ENCODE data around the gene CMYA5. TPM values are rescaled to one million over a fixed set of nuclear protein-coding genes. Genes with fewer than 3 reads are reported as not detected.

CMYA5 gene
- total RNA-seq (1,000 to 10,000 TPM in 5 of 9 donors, 100 to 1,000 TPM in 4; 760 to 2,421 (median 1,003) TPM), polyA plus RNA-seq (100 to 1,000 TPM; 279 to 425 TPM)
- long read RNA-seq, donor 1, partial matches to known transcripts = 280 of 572 reads
- long read RNA-seq, donor 1, other reads (novel, unspliced or antisense) = 292 of 572 reads
- long read RNA-seq, donor 2, partial matches to known transcripts = 675 of 1,000 reads
- long read RNA-seq, donor 2, other reads (novel, unspliced or antisense) = 325 of 1,000 reads
- long read RNA-seq, donor 3, partial matches to known transcripts = 203 of 450 reads
- long read RNA-seq, donor 3, other reads (novel, unspliced or antisense) = 247 of 450 reads

DNA sequence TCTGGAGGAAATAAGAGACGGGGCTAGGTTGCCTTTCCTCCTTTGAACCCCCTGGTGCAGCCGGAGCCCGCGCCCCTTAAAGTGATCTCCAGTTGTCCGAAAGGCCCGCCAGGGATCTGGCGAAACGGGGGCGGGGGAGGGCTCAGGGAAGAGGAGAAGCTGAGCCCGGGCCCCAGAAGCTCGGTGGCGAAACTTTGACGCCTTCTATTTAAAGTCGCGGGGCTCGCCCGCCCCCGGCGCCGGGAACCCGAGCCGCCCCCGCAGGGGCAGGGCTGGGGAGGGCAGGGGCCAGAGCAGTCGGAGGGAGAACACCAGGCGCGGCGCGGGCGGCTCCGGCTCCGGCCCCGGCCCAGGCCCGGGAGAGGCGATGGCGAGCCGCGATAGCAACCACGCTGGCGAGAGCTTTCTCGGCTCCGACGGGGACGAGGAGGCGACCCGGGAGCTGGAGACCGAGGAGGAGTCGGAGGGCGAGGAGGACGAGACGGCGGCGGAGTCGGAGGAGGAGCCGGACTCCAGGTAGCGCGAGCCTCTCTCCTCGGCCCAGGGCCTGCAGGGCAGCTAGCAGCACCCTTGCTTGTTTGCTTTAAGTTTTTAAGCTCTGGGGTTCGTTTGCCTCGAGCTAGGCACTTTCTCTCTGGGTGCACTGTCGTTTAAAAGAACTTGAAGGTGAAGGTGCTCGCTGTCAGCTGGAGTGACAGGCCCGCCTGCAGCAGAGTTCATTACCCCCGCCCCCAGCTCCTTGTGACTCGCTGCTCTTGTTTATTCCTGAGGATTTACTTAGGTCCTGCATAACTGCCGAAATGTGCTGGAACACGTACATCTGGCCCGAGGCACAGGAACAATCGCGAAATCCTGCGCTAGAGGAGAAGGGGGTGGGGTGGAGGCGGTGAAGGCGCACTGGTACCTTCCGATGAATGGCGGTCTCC lies at the start of gene CMYA5:
Gene CMYA5 (plus strand): TSS at position 296 of the 926 bp plus-strand sequence. CDS start 72 bp downstream, at position 368.
- H3K27ac ChIP-seq = peak within 1 kb of the TSS; percentile 84 to 99 (median 94)
- TF ChIP-seq POLR2A (IDR thresholded peaks at IDR 0.05) (peak; percentile 54 to 88), CTCF (IDR thresholded peaks at IDR 0.05) (no peak)
- H3K4me1 ChIP-seq = peaks cover 0 to 12% (median 4%) of the 10 kb centered on the region in 12 donors
- H3K4me3 ChIP-seq = peak within 1 kb of the TSS; percentile 40 to 76 (median 64)
- intact Hi-C loops (cut with DNase I) = loop anchor here in 6 of 10 donors (5.0 to 10.0 kb wide), 7 partner anchors 37 to 167 kb away; partner anchors contain the start of gene TENT2 (in 1 of the 6)
- DNase-seq (peak; percentile 60 to 84 (median 69)), ATAC-seq (peak; percentile 41 to 83 (median 70))
- peaks cover 0 to 30% (median 20%) of the 10 kb centered on the region in 9 donors for H3K36me3 ChIP-seq
- H3K27me3 ChIP-seq = no peaks in the 10 kb centered on the region
- WGBS, 4 donors = 14 to 26% (median 22%) methylated on average over 51 to 74 of the region's 74 CpGs
- no peaks in the 10 kb centered on the region for H3K9me3 ChIP-seq

- no peak for ATAC-seq
- peaks cover 0 to 21% (median 0%) of the 10 kb centered on the region in 12 donors for H3K4me1 ChIP-seq
- no peak for DNase-seq
- intact Hi-C loops (cut with DNase I) = no loop called here
- no peaks in the 10 kb centered on the region for H3K27me3 ChIP-seq
- no peaks in the 10 kb centered on the region for H3K9me3 ChIP-seq
- no peak for TF ChIP-seq POLR2A (IDR thresholded peaks at IDR 0.05)
- TF ChIP-seq CTCF (IDR thresholded peaks at IDR 0.05) = no peak
- no peak overlapping the region for H3K27ac ChIP-seq
- H3K36me3 ChIP-seq = peaks cover 0 to 95% (median 85%) of the 10 kb centered on the region in 9 donors
- 70 to 86% (median 74%) methylated on average over 4 of the region's 4 CpGs for WGBS, 4 donors
- H3K4me3 ChIP-seq = no peak overlapping the region
These were observed 49.0 kb upstream of the CMYA5 start for GRCh38 chr5:79640571-79641055.

DNA sequence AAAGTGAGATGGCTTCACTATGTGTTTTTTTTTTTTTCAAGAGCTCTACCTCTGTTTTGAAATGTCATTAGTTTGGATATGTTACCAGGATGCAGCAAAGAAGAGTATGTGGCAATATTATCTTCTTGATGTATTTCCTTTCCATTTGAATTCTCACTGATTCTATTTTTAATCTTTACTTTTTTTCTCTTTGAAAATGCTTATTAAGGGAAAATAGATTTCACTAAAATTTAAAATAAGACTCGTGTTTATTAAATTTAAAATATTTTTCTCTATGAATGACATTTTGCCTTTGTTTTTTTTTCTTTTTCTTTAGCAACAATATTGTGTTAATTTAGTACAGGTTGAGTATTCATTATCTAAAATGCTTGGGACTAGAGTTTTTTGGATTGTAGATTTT lies 48.2 kb upstream of the CMYA5 start:
- Histone ChIP-seq H3K9me3 (no peaks in the 10 kb centered on the region), H3K36me3 (peaks cover 0 to 97% (median 88%) of the 10 kb centered on the region in 9 donors)
- intact Hi-C loops (cut with DNase I) = no loop called here

More for the DNA sequence above, 48.2 kb upstream of the CMYA5 start:
- no peak overlapping the region for H3K27ac ChIP-seq
- H3K4me1 ChIP-seq = peaks cover 0 to 21% (median 0%) of the 10 kb centered on the region in 12 donors
- no peak overlapping the region for H3K4me3 ChIP-seq
- 90 to 93% (median 92%) methylated on average over 1 of the region's 1 CpG for WGBS, 4 donors
- DNase-seq (no peak), ATAC-seq (no peak)
- no peak for TF ChIP-seq POLR2A (IDR thresholded peaks at IDR 0.05)
- TF ChIP-seq CTCF (IDR thresholded peaks at IDR 0.05) = no peak
- H3K27me3 ChIP-seq = no peaks in the 10 kb centered on the region
